ENCODE results near the gene GRIN2C.
"Not testable (repeated sequence)": the region's sequence is repeated elsewhere in the genome, so short reads cannot be mapped to it uniquely, and the experiment has no call there.

The GRIN2C gene

GRCh38 chr17:74879308-74879707 lies 19.6 kb upstream of the GRIN2C start:
- DNase-seq (ENCODE audit: low read depth in 2 of 2): no peak

DNA sequence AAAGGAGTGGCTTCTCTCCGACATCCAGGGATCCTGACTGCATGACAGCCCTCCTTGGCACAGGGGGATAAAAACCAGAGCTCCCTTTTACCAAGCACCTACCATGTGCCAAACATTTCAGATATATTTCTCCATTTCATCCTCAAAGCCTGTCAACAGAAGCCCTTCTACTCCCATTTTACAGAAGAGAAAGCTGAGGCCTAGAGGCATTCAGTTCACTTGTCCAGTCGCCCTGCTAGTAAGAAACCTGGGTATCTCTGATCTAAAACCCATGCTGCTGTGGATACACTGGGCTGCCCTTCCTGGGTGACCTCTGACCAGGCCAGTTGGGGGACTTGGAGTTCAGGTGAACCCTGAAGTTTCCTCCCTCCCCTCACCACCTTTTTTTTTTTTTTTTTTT lies 19.0 kb upstream of the GRIN2C start:
- DNase-seq (ENCODE audit: low read depth in 2 of 2): no peak

DNA sequence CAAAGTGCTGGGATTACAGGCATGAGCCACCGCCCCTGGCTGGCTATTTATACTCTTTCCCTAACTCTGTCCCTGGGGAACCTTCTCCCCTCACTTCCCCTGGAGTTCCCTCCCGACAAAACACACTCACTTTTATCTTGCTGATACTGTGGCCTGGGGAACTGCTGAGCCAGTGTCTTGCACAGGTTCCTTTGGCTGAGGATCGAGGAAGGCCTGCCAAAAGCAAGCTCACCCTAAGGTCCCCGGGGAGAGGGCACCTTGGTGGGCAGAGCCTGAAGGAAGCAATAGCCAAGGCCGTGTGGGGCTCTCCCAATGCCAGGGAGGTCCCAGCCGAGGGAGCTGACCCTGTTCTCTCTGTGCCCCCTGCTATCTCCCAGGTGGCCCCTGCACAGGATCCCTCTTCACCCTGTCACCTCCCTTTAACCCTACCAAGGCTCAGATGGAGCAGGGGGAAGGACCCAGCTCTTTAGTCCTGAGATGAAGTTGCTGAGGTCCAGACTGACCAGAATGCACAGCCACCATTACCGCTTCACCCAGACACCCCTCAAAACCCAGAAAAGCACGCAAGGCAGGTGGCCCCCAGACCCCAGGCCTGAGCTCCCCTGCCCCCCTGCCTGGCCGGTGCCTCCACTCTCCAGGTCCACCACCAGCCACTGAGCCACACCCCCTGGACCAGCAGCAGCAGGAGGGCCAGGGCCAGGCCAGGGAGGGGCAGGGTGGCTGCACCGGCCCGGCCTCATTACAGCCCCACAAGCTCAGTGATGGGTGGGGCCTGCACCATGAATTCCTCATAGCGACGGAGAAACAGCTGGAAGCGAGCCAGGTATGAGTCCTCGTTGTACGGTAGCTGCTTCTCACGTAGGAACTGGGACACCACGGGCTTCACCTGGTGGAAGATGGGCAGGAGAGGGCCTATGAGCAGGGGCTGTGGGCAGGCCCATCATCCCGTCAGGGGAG lies 18.2 kb upstream of the GRIN2C start:
- no peak for DNase-seq (ENCODE audit: low read depth in 2 of 2)

- no peak for DNase-seq (ENCODE audit: low read depth in 2 of 2)
Measured at GRCh38 chr17:74875977-74876593, 16.4 kb upstream of the GRIN2C start.

DNA sequence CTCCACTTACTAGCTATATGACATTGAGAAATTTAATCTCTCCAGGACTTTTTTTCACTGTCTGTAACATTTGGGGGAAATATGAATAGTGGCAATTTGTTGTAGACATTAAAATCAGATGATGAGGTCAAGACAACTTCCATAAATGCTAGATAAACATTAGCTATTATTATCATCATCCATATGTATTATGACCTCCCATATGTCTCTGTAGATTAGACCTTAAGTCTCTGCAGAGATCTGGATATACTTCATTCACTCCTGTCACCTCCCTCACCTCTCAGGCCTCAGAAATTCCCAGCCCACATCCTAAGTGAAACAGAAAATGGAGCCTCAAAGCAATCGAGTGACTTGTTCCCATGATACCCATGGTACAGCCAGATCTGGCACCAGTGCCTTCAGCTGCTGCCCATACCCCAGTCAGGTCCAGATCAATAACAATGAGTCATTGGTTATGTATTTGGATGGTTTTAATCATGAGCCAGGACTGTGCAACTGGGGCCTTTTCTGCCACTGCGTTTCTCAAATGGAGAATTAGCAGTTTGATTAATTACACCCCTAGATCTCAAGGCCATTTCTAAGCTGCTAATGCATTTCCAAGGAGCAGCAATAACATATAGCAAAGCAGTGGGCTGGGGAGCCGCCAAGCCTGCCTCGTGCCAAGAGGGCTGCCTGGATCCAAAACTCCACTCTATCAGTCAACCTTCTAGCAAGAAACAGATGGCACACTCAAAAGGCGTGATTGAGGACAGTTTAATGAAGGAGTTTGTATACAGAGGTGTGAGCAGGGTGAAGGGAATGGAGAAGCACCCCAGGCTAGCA lies 15.7 kb upstream of the GRIN2C start:
- no peak for DNase-seq (ENCODE audit: low read depth in 2 of 2)

GRCh38 chr17:74874615-74875037 lies 14.9 kb upstream of the GRIN2C start:
- no peak for DNase-seq (ENCODE audit: low read depth in 2 of 2)

DNA sequence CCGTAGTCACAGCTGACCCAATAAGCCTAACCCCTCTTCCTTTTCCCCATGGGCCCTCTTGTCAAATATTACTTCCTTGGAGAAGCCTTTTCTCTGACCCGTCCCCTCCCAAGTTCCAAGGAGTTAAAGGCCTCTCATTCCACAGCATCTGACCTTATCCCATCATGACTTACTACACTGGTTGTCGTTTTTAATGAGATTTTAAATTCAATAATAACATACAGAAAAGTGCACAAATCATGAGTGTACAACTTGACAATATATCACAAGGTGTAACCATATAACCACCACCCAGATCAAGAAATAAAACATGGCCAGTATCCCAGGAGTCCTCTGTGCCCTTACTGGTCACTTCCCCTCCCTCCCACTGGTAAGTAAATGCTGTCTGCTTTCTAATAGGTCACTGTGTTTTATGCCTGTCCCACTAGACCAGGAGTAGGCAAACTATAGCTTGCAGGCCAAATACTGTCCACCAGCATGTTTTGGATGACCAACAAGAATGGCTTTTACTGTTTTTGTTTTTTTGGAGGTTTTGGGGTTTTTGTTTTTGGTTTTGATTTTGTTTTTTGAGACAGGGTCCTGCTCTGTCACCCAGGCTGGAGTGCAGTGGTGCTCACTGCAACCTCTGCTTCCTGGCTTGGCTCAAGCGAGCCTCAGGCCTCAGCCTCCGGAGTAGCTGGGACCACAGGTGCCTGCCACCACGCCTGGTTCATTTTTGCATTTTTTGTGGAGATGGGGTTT lies 14.4 kb upstream of the GRIN2C start:
- no peak for DNase-seq (ENCODE audit: low read depth in 2 of 2)

- peak; percentile 99 for DNase-seq (ENCODE audit: low read depth in 2 of 2)
Measured at GRCh38 chr17:74873037-74873873, 13.6 kb upstream of the GRIN2C start.

DNA sequence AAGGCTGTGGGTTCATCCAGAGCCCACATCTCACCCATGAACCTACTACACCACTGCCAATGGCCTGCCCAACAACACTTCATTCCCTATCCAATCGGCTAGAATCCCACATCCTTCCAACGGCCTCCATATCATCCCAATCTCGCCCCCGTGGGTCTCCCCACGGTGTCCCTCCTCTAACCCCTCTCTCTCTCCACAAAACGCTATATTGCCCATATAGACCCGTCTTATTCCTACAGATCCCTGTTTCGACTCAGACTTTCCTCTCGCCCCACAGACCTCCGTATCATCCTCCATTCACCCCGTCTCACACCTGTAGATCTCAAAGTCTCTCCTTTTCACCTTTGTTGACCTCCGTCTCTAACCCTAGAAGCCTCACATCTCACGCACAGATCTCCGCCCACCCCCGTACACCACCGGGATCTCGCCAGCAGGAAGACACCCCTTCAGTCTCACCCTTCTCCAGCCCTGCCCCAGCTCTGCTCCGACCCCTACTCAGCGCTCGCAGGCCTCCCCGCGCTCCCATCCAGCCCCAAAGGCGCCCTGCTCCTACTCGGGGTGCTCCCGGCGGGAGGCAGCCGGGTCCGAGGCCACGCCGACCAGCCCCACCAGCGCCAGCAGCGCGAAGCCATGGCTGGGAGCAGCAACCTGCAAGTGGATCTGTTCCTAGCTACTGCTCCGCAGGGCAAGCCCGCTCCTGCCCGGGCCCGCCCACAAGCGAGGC lies 12.8 kb upstream of the GRIN2C start, which contains the start of gene FDXR:
Gene FDXR, minus strand, starts transcription at position 682 of the 724 bp plus-strand sequence. Its CDS starts 50 bp downstream, at position 632.
- DNase-seq (ENCODE audit: low read depth in 2 of 2): no peak

- no peak for DNase-seq (ENCODE audit: low read depth in 2 of 2)
Measured at GRCh38 chr17:74871356-74872076, 11.8 kb upstream of the GRIN2C start.

GRCh38 chr17:74870512-74870911 lies 10.8 kb upstream of the GRIN2C start:
- no peak for DNase-seq (ENCODE audit: low read depth in 2 of 2)

- DNase-seq (ENCODE audit: low read depth in 2 of 2): not testable (repeated sequence)
Measured at GRCh38 chr17:74870028-74870427, 10.3 kb upstream of the GRIN2C start.

- no peak for DNase-seq (ENCODE audit: low read depth in 2 of 2)
Measured at GRCh38 chr17:74868908-74869255, 9.2 kb upstream of the GRIN2C start.

DNA sequence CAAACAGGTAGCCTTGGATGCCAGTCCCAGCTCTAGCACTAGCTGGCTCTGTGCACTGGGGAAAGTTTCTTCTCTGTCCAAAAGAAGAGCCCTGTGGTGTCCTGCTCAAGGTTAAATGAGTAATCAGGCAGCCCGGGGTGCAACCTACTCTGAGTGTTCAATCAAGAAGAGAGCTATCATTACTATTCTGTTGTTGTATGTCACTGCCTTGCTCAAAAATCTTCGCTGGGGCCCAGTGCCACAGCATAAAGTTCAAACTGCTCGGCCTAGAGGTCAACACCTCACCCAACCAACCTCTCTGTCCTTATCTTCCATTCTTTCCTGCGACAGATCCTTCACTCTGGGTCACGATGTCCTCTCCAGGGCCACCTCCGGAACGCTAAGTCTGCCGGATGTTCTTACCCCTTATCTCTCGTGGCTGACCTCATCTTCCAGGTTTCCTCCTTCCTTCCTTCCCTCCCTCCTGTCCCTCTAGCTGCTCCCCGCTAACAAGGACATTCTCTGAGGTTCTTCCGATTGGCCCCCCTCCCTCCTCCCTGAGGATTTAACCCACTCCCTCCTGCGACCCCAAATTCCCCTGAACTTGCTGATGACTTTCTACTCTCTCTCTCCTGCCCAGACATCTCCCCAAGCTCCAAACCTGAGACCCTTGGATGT lies 8.7 kb upstream of the GRIN2C start:
- no peak for DNase-seq (ENCODE audit: low read depth in 2 of 2)

DNA sequence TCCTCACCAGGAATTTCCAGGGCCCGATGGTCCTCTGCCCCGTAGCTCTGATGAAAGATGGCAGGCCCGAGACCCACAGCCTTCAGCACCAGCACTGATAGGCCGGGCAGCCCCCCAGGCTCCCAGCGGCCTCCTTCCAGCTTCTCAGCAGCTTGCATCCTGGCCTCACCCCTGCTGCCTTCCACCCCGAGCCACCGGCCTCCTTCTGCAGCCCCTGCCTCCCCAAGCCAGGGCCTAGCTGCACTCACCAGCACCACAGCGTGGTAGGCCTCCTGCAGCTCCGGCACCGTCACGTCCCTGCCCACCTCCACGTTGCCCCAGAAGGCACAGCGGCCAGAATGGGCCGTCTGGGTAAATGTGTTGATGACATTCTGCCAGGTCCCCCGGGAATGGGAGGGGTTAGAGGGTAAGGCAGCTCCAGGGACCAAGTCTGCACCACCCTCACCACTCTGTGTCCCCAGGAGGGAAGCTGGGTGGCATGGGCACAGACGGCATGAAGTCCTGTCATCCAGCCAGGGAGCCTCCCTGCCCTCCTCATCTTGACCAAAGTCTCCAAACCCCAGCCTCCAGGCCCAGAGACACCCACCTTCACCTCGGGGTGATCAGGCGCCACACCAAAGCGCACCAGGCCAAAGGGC lies 6.6 kb upstream of the GRIN2C start:
- DNase-seq (ENCODE audit: low read depth in 2 of 2): no peak

DNA sequence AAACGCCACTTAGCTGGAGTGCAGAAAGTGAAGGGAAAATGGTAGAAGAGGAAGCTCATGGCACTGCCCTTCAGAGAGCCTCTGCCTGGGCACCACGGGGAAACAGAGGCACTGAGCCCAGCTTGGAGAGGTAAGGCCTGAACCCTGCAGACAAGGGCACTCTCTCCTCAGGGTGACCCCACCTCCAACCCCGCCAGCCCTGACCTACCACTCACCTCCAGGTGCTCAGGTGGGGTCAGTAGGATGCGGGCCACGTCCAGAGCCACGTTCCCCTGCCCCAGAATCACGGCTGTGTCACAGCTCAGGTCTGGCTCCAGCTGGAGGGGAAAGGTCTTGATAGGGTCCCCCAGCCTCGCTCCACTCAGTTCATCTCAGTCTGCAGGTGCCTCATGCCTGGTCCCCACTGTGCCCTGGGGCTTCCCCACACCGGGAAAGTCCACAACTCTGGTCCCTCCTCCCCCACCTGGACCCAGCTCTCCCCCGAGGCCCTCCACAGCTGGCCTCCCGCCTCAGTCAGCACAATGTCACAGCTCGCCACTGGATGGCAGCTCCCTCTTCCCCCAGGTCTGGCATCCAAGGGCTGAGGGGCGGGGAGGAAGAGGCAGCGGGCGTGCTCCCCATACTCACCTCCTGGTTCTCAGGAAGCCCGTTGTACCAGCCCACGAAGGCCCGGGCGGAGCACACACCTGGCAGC lies 6.0 kb upstream of the GRIN2C start:
- DNase-seq (ENCODE audit: low read depth in 2 of 2): no peak

- peak; percentile 39 to 46 for DNase-seq (ENCODE audit: low read depth in 2 of 2)
Measured at GRCh38 chr17:74864866-74865395, 5.2 kb upstream of the GRIN2C start.

Measured in activated CD8-positive, alpha-beta memory T cell treated with anti-CD3 and anti-CD28 coated beads for 4 hours (primary cell).